Measurements from ENCODE around the gene GALNT13.

DNA sequence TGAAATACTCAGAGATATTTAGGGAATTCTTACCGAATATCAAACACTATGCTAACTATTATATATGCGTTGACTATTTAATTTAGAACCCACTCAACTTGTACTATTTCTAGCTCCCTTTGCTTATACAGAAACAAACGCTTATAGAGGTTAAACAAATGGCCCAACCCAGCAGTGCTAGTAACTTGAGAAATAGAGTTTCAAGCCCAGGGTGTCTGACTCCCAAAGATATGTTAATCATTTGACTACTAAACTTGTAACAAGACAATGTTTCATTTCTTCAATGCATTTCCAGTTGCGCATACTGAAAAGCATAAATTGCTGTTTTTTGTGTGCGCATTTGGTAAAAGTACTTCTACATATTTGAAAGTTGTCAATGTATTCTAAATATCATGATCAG is 310.3 kb downstream of the GALNT13 start:
- TF ChIP-seq POLR2A (IDR thresholded peaks at IDR 0.05; ENCODE audit: low read length) (no peak), GATA1 (IDR thresholded peaks at IDR 0.05; ENCODE audit: low read depth, low read length) (no peak)
